ENCODE measurements around the gene ACAP3. TPM values are rescaled to one million over a fixed set of nuclear protein-coding genes. Genes with fewer than 3 reads are reported as not detected.

The ACAP3 gene
- total RNA-seq, 4 donors from 2014 or later = 34.3 to 125 (median 69.6) TPM

- 94% methylated on average over 15 to 18 of the region's 18 CpGs for WGBS, 2 donors
- peaks cover 0 to 18% (median 3%) of the 10 kb centered on the region in 4 donors for H3K4me1 ChIP-seq
- no peak overlapping the region for H3K4me3 ChIP-seq
Measured at GRCh38 chr1:1292851-1293250, 14.9 kb downstream of the ACAP3 start.

GRCh38 chr1:1292442-1292779 is 15.3 kb downstream of the ACAP3 start:
- no peak for DNase-seq (ENCODE audit: low spot score in 2 of 2)
- WGBS, 2 donors = 82 to 90% methylated on average over 9 of the region's 9 CpGs
- peaks cover 0 to 18% (median 3%) of the 10 kb centered on the region in 4 donors for H3K4me1 ChIP-seq
- no peak for TF ChIP-seq EP300 (IDR thresholded peaks at IDR 0.05)
- TF ChIP-seq CTCF (IDR thresholded peaks at IDR 0.05) = no peak
- TF ChIP-seq POLR2A (IDR thresholded peaks at IDR 0.05) = no peak
- no peaks in the 10 kb centered on the region for H3K27me3 ChIP-seq
- H3K9me3 ChIP-seq = no peaks in the 10 kb centered on the region
- H3K4me3 ChIP-seq = no peak overlapping the region
- peaks cover 0 to 49% (median 0%) of the 10 kb centered on the region in 3 donors for H3K36me3 ChIP-seq
- H3K27ac ChIP-seq = no peak overlapping the region

More at GRCh38 chr1:1292851-1293250, 14.9 kb downstream of the ACAP3 start:
- H3K9me3 ChIP-seq = no peaks in the 10 kb centered on the region
- DNase-seq (ENCODE audit: low spot score in 2 of 2) = no peak
- peaks cover 0 to 53% (median 0%) of the 10 kb centered on the region in 3 donors for H3K36me3 ChIP-seq
- TF ChIP-seq POLR2A (IDR thresholded peaks at IDR 0.05) = no peak
- TF ChIP-seq CTCF (IDR thresholded peaks at IDR 0.05) = no peak
- TF ChIP-seq EP300 (IDR thresholded peaks at IDR 0.05) = no peak
- no peaks in the 10 kb centered on the region for H3K27me3 ChIP-seq
- H3K27ac ChIP-seq = no peak overlapping the region

GRCh38 chr1:1291548-1292441 is 15.9 kb downstream of the ACAP3 start:
- peak in 1 of 2 donors; percentile 48 for DNase-seq (ENCODE audit: low spot score in 2 of 2)
- peak; percentile 22 to 83 (median 42) for TF ChIP-seq CTCF (IDR thresholded peaks at IDR 0.05)
- no peak for TF ChIP-seq POLR2A (IDR thresholded peaks at IDR 0.05)
- H3K27ac ChIP-seq = no peak overlapping the region
- no peaks in the 10 kb centered on the region for H3K9me3 ChIP-seq
- peaks cover 0 to 4% of the 10 kb centered on the region in 2 donors for H3K27me3 ChIP-seq
- H3K36me3 ChIP-seq = peaks cover 0 to 46% (median 0%) of the 10 kb centered on the region in 3 donors
- no peak overlapping the region for H3K4me3 ChIP-seq
- H3K4me1 ChIP-seq = peaks cover 0 to 18% (median 3%) of the 10 kb centered on the region in 4 donors
- 62 to 65% methylated on average over 20 to 34 of the region's 45 CpGs for WGBS, 2 donors

- Histone ChIP-seq H3K4me3 (no peak overlapping the region), H3K36me3 (peaks cover 0 to 39% (median 0%) of the 10 kb centered on the region in 3 donors), H3K9me3 (no peaks in the 10 kb centered on the region), H3K27ac (no peak overlapping the region), H3K27me3 (peaks cover 0 to 11% of the 10 kb centered on the region in 2 donors), H3K4me1 (peaks cover 0 to 18% (median 3%) of the 10 kb centered on the region in 4 donors)
- DNase-seq (ENCODE audit: low spot score in 2 of 2) = no peak
- WGBS, 2 donors = 47 to 55% methylated on average over 16 to 28 of the region's 28 CpGs
- no peak for TF ChIP-seq CTCF (IDR thresholded peaks at IDR 0.05)
- no peak for TF ChIP-seq POLR2A (IDR thresholded peaks at IDR 0.05)
- TF ChIP-seq EP300 (IDR thresholded peaks at IDR 0.05) = no peak
Measured at GRCh38 chr1:1291023-1291528, 16.7 kb downstream of the ACAP3 start.

- H3K9me3 ChIP-seq = no peaks in the 10 kb centered on the region
- H3K27me3 ChIP-seq = peaks cover 0 to 19% of the 10 kb centered on the region in 2 donors
- peaks cover 0 to 18% (median 3%) of the 10 kb centered on the region in 4 donors for H3K4me1 ChIP-seq
- peak; percentile 38 to 66 (median 45) for TF ChIP-seq CTCF (IDR thresholded peaks at IDR 0.05)
- no peak for TF ChIP-seq POLR2A (IDR thresholded peaks at IDR 0.05)
- no peak for DNase-seq (ENCODE audit: low spot score in 2 of 2)
- H3K36me3 ChIP-seq = peaks cover 0 to 31% (median 0%) of the 10 kb centered on the region in 3 donors
- WGBS, 2 donors = 60 to 64% methylated on average over 13 to 15 of the region's 15 CpGs
- no peak overlapping the region for H3K4me3 ChIP-seq
- no peak overlapping the region for H3K27ac ChIP-seq
Measured at GRCh38 chr1:1290238-1290731, 17.4 kb downstream of the ACAP3 start.

Data from tibial nerve (tissue), 4 donors.